Measurements from ENCODE around the gene PAPPA.

The PAPPA gene

GRCh38 chr9:116377179-116377798 lies 223.7 kb downstream of the PAPPA start:
- in situ Hi-C loops (cut with MboI; ENCODE audit: low sequenced_read_pairs), result no loop called here

- in situ Hi-C loops (cut with MboI; ENCODE audit: low sequenced_read_pairs), result no loop called here
These were observed 225.3 kb downstream of the PAPPA start for GRCh38 chr9:116378873-116379272.

DNA sequence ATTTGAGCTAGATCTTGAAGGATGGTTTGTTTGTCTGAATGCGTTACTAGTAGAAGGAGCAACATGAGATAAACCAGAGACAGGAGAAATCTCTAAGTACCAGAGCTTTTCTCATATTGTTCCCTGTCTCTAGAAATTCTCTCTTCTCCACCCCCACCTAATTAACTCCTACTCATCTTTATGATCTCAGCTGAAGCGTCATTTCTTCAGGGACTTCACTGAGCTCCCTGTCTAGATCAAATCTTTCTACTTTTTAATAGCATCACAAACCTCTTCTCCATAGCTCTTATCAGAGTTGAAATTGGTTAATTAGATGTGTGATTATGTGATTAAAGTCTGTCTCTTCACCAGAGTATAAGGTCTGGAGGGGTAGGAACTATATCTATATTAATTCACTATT lies 226.2 kb downstream of the PAPPA start:
- in situ Hi-C loops (cut with MboI; ENCODE audit: low sequenced_read_pairs), result no loop called here

- in situ Hi-C loops (cut with MboI; ENCODE audit: low sequenced_read_pairs), result no loop called here
These were observed 227.0 kb downstream of the PAPPA start for GRCh38 chr9:116380496-116380995.

DNA sequence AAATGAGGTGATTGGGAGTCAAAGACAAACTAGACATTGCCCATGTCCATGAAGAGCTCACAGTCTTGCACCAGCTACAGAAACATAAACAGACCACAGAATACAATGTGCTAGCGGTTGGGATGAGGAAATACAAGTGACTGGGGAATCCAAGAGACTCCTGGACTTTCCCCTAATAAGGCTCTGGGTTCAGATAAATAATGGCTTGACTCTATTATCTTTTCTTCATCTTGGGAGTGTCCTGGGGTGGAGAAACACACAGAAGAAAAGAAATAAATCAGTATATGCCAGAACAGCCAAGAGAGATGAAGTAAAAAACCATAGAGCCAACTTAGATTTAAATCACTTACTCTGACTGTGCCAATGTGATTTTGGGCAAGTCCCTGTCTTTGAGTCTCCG lies 227.8 kb downstream of the PAPPA start:
- in situ Hi-C loops (cut with MboI; ENCODE audit: low sequenced_read_pairs), result no loop called here

- in situ Hi-C loops (cut with MboI; ENCODE audit: low sequenced_read_pairs), result no loop called here
These were observed 228.5 kb downstream of the PAPPA start for GRCh38 chr9:116382053-116382452.

- in situ Hi-C loops (cut with MboI; ENCODE audit: low sequenced_read_pairs), result no loop called here
These were observed 229.5 kb downstream of the PAPPA start for GRCh38 chr9:116383133-116383532.

GRCh38 chr9:116383936-116384335 lies 230.3 kb downstream of the PAPPA start:
- in situ Hi-C loops (cut with MboI; ENCODE audit: low sequenced_read_pairs), result no loop called here

- in situ Hi-C loops (cut with MboI; ENCODE audit: low sequenced_read_pairs), result no loop called here
These were observed 234.5 kb downstream of the PAPPA start for GRCh38 chr9:116387934-116388698.

- in situ Hi-C loops (cut with MboI; ENCODE audit: low sequenced_read_pairs), result no loop called here
These were observed 236.1 kb downstream of the PAPPA start for GRCh38 chr9:116389541-116390302.

- in situ Hi-C loops (cut with MboI; ENCODE audit: low sequenced_read_pairs), result no loop called here
These were observed 237.0 kb downstream of the PAPPA start for GRCh38 chr9:116390303-116391228.

- in situ Hi-C loops (cut with MboI; ENCODE audit: low sequenced_read_pairs), result no loop called here
These were observed 237.8 kb downstream of the PAPPA start for GRCh38 chr9:116391306-116391900.

GRCh38 chr9:116393198-116393597 lies 239.6 kb downstream of the PAPPA start:
- in situ Hi-C loops (cut with MboI; ENCODE audit: low sequenced_read_pairs), result no loop called here

- in situ Hi-C loops (cut with MboI; ENCODE audit: low sequenced_read_pairs), result no loop called here
These were observed 240.5 kb downstream of the PAPPA start for GRCh38 chr9:116394070-116394469.

DNA sequence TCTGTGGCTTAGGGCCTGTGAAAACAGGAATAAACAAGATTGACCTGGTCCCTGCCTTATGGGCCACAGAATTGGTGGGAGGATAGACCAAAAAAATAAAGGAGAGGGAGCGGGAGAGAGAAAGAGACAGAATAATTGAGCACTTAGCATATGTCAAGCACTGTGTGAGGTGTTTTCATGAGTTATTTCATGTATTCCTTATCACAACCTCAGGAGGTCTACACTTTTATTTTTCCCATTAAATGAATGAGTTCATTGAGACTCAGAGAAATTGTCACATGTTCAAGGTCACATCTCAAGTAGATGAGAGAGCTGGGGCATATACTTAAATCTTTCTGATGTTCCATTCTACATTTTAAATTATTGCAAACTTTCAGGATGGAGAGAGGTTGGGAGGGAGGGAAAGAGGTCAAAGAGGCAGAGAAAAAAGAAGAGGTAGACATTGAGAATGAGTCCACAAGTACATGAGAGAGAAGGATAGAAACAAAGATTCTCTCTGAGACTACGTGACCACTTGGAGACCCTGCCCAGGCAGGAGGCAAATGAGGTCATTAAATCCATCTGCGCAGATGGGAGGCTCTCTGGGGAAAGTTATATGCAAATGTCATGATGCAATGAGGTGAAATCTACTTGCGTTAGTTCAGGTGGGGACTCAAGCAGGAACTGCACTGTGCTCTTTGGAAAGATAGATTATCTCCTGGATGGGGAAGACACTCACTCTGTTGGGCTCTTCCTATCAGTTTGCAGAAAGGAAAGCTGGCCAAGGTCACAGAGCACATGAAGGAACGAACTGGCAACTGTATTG lies 241.5 kb downstream of the PAPPA start:
- in situ Hi-C loops (cut with MboI; ENCODE audit: low sequenced_read_pairs), result no loop called here

GRCh38 chr9:116395699-116396037 lies 242.1 kb downstream of the PAPPA start:
- in situ Hi-C loops (cut with MboI; ENCODE audit: low sequenced_read_pairs), result no loop called here

- in situ Hi-C loops (cut with MboI; ENCODE audit: low sequenced_read_pairs), result no loop called here
These were observed 249.6 kb downstream of the PAPPA start for GRCh38 chr9:116403171-116403570.

GRCh38 chr9:116404228-116404627 lies 250.6 kb downstream of the PAPPA start:
- in situ Hi-C loops (cut with MboI; ENCODE audit: low sequenced_read_pairs), result no loop called here

- in situ Hi-C loops (cut with MboI; ENCODE audit: low sequenced_read_pairs), result no loop called here
These were observed 251.7 kb downstream of the PAPPA start for GRCh38 chr9:116405321-116405720.

- in situ Hi-C loops (cut with MboI; ENCODE audit: low sequenced_read_pairs), result no loop called here
These were observed 252.9 kb downstream of the PAPPA start for GRCh38 chr9:116406469-116406868.

Measured in HL-60/S4 treated with phorbol 12-myristate 13-acetate at 8.2 ng/mL for 4 days and 3 days (cell line).